ENCODE results near the gene TMEM179. TPM values are rescaled to one million over a fixed set of nuclear protein-coding genes. Genes with fewer than 3 reads are reported as not detected.

The TMEM179 gene
- total RNA-seq, 6 donors from 2014 or later = not detected

DNA sequence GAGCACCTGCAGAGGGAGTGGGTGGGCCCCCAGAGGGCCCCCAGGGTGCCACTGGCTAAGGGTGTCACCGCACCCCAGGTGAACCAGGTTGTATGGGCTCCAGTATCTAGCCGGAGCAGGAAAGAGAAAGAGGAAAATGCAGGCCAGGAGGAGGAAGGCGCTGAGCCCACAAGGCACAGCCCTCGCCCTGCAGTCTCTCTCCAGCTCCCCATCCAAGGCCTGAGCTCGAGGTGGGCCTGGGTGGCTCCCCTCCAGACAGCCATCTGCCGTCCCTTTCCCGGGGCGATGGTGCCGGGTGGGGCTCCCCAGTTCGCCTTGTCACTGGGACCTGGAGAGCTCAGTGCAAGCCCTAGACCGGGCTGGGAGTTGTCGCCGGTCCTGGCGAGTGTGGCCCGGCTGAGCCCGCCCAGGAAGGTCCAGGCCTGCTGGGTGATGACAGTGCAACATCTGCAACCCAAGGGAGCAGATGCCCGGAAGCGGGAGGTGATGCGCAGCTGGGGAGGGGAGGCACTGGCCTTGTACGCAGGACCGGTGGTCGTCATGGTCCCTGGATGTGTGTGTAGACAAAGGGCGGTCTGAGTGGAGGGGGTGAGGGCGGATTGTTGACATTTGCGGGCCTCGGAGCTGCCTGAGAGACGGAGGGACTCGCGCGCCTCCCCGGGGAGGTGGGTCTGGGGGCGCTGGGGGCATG, 716 bp downstream of the TMEM179 start:
- TF ChIP-seq POLR2AphosphoS5 (IDR thresholded peaks at IDR 0.05) (no peak), EP300 (IDR thresholded peaks at IDR 0.05) (no peak), CTCF (IDR thresholded peaks at IDR 0.05) (no peak), POLR2A (IDR thresholded peaks at IDR 0.05) (no peak)
- no peaks in the 10 kb centered on the region for H3K9me3 ChIP-seq
- H3K27me3 ChIP-seq = peaks cover 0 to 23% (median 9%) of the 10 kb centered on the region in 4 donors
- WGBS, 2 donors = 17 to 40% methylated on average over 19 to 24 of the region's 32 CpGs
- DNase-seq (peak in 1 of 2 donors; percentile 70), ATAC-seq (ENCODE audit: low FRiP score in 2 of 2) (no peak)
- H3K4me3 ChIP-seq = peak overlapping the region in 1 of 4 donors; percentile 20
- H3K27ac ChIP-seq = no peak overlapping the region
- peaks cover 0 to 15% (median 3%) of the 10 kb centered on the region in 4 donors for H3K4me1 ChIP-seq
- no peaks in the 10 kb centered on the region for H3K36me3 ChIP-seq

- 77 to 78% methylated on average over 7 of the region's 7 CpGs for WGBS, 2 donors
- no peak overlapping the region for H3K27ac ChIP-seq
- no peak overlapping the region for H3K4me3 ChIP-seq
- ATAC-seq (ENCODE audit: low FRiP score in 2 of 2) (no peak), DNase-seq (no peak)
- TF ChIP-seq POLR2A (IDR thresholded peaks at IDR 0.05) (no peak), EP300 (IDR thresholded peaks at IDR 0.05) (no peak), POLR2AphosphoS5 (IDR thresholded peaks at IDR 0.05) (no peak), CTCF (IDR thresholded peaks at IDR 0.05) (no peak)
- H3K27me3 ChIP-seq = peaks cover 0 to 23% (median 9%) of the 10 kb centered on the region in 4 donors
- no peaks in the 10 kb centered on the region for H3K9me3 ChIP-seq
- peaks cover 0 to 15% (median 3%) of the 10 kb centered on the region in 4 donors for H3K4me1 ChIP-seq
- no peaks in the 10 kb centered on the region for H3K36me3 ChIP-seq
Observed at GRCh38 chr14:104602933-104603325, 1.6 kb downstream of the TMEM179 start.

DNA sequence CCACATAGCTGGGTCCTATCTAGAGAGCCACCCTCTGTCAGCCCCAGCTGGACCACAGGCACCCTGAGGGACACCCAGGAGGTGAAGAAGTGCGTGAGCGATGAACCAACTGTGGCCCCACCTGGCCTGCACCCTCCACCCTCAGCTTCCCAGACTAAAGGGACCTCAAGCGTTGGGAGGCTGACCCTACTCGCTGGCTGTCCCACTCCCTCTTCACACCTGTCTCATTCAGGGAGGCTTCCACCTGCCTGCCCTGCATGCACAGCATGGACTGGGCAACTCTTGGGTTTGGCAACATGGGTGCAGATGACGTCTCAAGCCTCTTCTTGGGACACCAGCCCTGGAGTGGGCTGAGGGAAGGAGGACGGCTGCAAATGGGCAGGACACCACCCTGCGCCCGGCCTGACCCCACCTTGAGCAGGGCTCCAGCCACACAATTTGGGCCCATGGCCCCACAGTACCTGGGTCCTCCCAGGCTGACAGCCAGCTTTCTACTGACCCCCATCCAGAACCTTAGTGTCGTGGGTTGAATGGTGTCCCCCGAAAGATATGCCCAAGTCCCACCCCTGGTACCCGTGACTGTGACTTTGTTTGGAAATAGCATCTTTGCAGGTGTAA, 2.1 kb downstream of the TMEM179 start:
- ATAC-seq (ENCODE audit: low FRiP score in 2 of 2) (no peak), DNase-seq (no peak)
- Histone ChIP-seq H3K27ac (no peak overlapping the region), H3K27me3 (peaks cover 0 to 23% (median 9%) of the 10 kb centered on the region in 4 donors), H3K9me3 (no peaks in the 10 kb centered on the region), H3K36me3 (no peaks in the 10 kb centered on the region), H3K4me1 (peaks cover 0 to 15% (median 3%) of the 10 kb centered on the region in 4 donors), H3K4me3 (no peak overlapping the region)
- WGBS, 2 donors = 87 to 88% methylated on average over 9 to 11 of the region's 11 CpGs
- TF ChIP-seq EP300 (IDR thresholded peaks at IDR 0.05) (no peak), CTCF (IDR thresholded peaks at IDR 0.05) (no peak), POLR2AphosphoS5 (IDR thresholded peaks at IDR 0.05) (no peak), POLR2A (IDR thresholded peaks at IDR 0.05) (no peak)

GRCh38 chr14:104601786-104602185, 2.8 kb downstream of the TMEM179 start:
- peaks cover 0 to 15% (median 3%) of the 10 kb centered on the region in 4 donors for H3K4me1 ChIP-seq
- TF ChIP-seq CTCF (IDR thresholded peaks at IDR 0.05) (no peak), POLR2AphosphoS5 (IDR thresholded peaks at IDR 0.05) (no peak), EP300 (IDR thresholded peaks at IDR 0.05) (no peak), POLR2A (IDR thresholded peaks at IDR 0.05) (no peak)
- no peaks in the 10 kb centered on the region for H3K36me3 ChIP-seq
- peaks cover 0 to 23% (median 9%) of the 10 kb centered on the region in 4 donors for H3K27me3 ChIP-seq
- WGBS, 2 donors = 54 to 61% methylated on average over 7 to 9 of the region's 9 CpGs
- no peak overlapping the region for H3K4me3 ChIP-seq
- no peak for ATAC-seq (ENCODE audit: low FRiP score in 2 of 2)
- no peak overlapping the region for H3K27ac ChIP-seq
- DNase-seq = no peak
- no peaks in the 10 kb centered on the region for H3K9me3 ChIP-seq

All from upper lobe of left lung (tissue), 6 donors.